PC-3 (cell line): ENCODE measurements around the gene AXL. TPM values are rescaled to one million over a fixed set of nuclear protein-coding genes. Genes with fewer than 3 reads are reported as not detected.

Source experiments
- ATAC-seq: fragments of 200-7000 bp; cut with Tn5 transposase; 2 replicates; pipeline ENCODE4 v1.9.1; 2020; ENCODE audit warnings: mild to moderate bottlenecking, moderate library complexity
- BruUV-seq: library from RNA; stranded (reverse); fragments of 400-500 nt; replicated peaks from 2 replicates; lab custom pipeline; 2021; lab: Mats Ljungman, UMichigan
- CTCF ChIA-PET: fragments of 300-600 bp; sonication (Branson Sonifier 250); formaldehyde crosslinking; loops from one replicate; lab custom pipeline; 2022; ENCODE audit warnings: antibody characterized with exemption; lab: Charles Lee
- POLR2A ChIA-PET: fragments of 300-600 bp; sonication (Branson Sonifier 250); formaldehyde crosslinking; loops from one replicate; lab custom pipeline; 2022; ENCODE audit warnings: antibody characterized with exemption; ENCODE audit not compliant: unreplicated experiment; lab: Charles Lee
- DNase-seq: peaks from one replicate; pipeline ENCODE4 v3.0.0-alpha.2; 2015
- H2AFZ ChIP-seq: fragments of 300-600 bp; sonication (generic); 2 replicates; pipeline ENCODE4 v1.6.0; 2016; ENCODE audit warnings: antibody characterized with exemption, low read length
- H3F3A ChIP-seq: fragments of 300-600 bp; sonication (generic); one replicate; pipeline ENCODE4 v1.6.0; 2017; ENCODE audit warnings: antibody characterized with exemption, low read length, control low read depth, mild to moderate bottlenecking; ENCODE audit not compliant: unreplicated experiment
- H3K27ac ChIP-seq: fragments of 300-600 bp; sonication (generic); 2 replicates; pipeline ENCODE4 v1.5.1; 2016; ENCODE audit warnings: mild to moderate bottlenecking, low read length
- H3K27me3 ChIP-seq: fragments of 300-600 bp; sonication (generic); 2 replicates; pipeline ENCODE4 v1.6.1; 2016; ENCODE audit warnings: low read length, mixed read lengths
- H3K36me3 ChIP-seq: fragments of 300-600 bp; sonication (generic); 2 replicates; pipeline ENCODE4 v1.6.1; 2016; ENCODE audit warnings: low read depth, mixed run types, low read length, mixed read lengths
- H3K4me1 ChIP-seq: fragments of 300-600 bp; sonication (generic); 2 replicates; pipeline ENCODE4 v1.5.1; 2016; ENCODE audit warnings: low read length; ENCODE audit not compliant: insufficient read depth
- H3K4me2 ChIP-seq: fragments of 300-600 bp; sonication (generic); 2 replicates; pipeline ENCODE4 v1.6.0; 2016; ENCODE audit warnings: low read length
- H3K4me3 ChIP-seq: fragments of 300-600 bp; sonication (generic); 2 replicates; pipeline ENCODE4 v1.5.1; 2016; ENCODE audit warnings: mild to moderate bottlenecking, low read length, mixed read lengths
- H3K79me2 ChIP-seq: fragments of 300-600 bp; sonication (generic); 2 replicates; pipeline ENCODE4 v1.6.1; 2017; ENCODE audit warnings: low read length, mixed read lengths
- H3K9ac ChIP-seq: fragments of 300-600 bp; sonication (generic); 2 replicates; pipeline ENCODE4 v1.6.0; 2016; ENCODE audit warnings: mild to moderate bottlenecking, low read length
- H3K9me2 ChIP-seq: fragments of 300-600 bp; sonication (generic); replicated peaks from 2 replicates; pipeline ENCODE4 v1.6.1; 2016; ENCODE audit warnings: mixed run types, low read length, mixed read lengths
- H3K9me3 ChIP-seq: fragments of 300-600 bp; sonication (generic); 2 replicates; pipeline ENCODE4 v1.6.1; 2016; ENCODE audit warnings: low read length, mixed read lengths
- H4K20me1 ChIP-seq: fragments of 300-600 bp; sonication (generic); 2 replicates; pipeline ENCODE4 v1.6.1; 2016; ENCODE audit warnings: low read length, mixed read lengths
- CTCF ChIP-seq: fragments of 300-600 bp; sonication (generic); conservative IDR thresholded peaks from 2 replicates; pipeline ENCODE4 v1.5.1; 2017; ENCODE audit warnings: antibody characterized with exemption, low read depth, mild to moderate bottlenecking, low read length
- EZH2 ChIP-seq: fragments of 300-600 bp; sonication (generic); IDR thresholded peaks from one replicate; pipeline ENCODE4 v1.6.1; 2017; ENCODE audit warnings: antibody characterized with exemption, mild to moderate bottlenecking, low read length; ENCODE audit not compliant: unreplicated experiment
- EZH2phosphoT487 ChIP-seq: fragments of 300-600 bp; sonication (generic); IDR thresholded peaks from 2 replicates; pipeline ENCODE4 v1.6.1; 2018; ENCODE audit warnings: mild to moderate bottlenecking, antibody characterized with exemption, low read length, borderline replicate concordance
- intact Hi-C: fragments of 100-400 bp; cut with micrococcal nuclease; formaldehyde crosslinking; loops from 2 replicates; pipeline ENCODE4 v1.9.0; 2023
- total RNA-seq: library from RNA; depleted of rRNA; stranded (reverse); fragments of >200 nt; gene quantifications from 2 replicates; pipeline ENCODE4 v1.2.3, GENCODE V29; 2014

Gene AXL
- total RNA-seq, 1 experiment from 2014 or later = 172 TPM

GRCh38 chr19:41194157-41194552 lies 24.9 kb upstream of the AXL start:
- no TSS peak for BruUV-seq
- H3K27me3 ChIP-seq = no peaks in the 10 kb centered on the region
- no peak overlapping the region for H3K9ac ChIP-seq
- DNase-seq (no peak), ATAC-seq (no peak)
- ChIA-PET POLR2A (no interaction called here), CTCF (interaction anchor here (1.2 kb wide), 1 partner anchor 10 kb away, joined by 3 read pairs; no protein-coding TSS in a partner anchor)
- H3K9me3 ChIP-seq = no peaks in the 10 kb centered on the region
- no peaks in the 10 kb centered on the region for H4K20me1 ChIP-seq
- H3K9me2 ChIP-seq = no peaks in the 10 kb centered on the region
- no peak overlapping the region for H2AFZ ChIP-seq
- no peaks in the 10 kb centered on the region for H3K79me2 ChIP-seq
- H3K4me1 ChIP-seq = peaks cover 6% of the 10 kb centered on the region; the same call in 1 of the 2 replicates
- H3K4me3 ChIP-seq = no peak overlapping the region
- 0 out of 2 replicates have a peak overlapping the region, but pooled peaks have one; percentile 84 for H3K4me2 ChIP-seq
- TF ChIP-seq CTCF = no peak
- intact Hi-C loops = no loop called here
- H3K36me3 ChIP-seq = no peaks in the 10 kb centered on the region
- H3K27ac ChIP-seq = no peak overlapping the region
- no peaks in the 10 kb centered on the region for H3F3A ChIP-seq

- Histone ChIP-seq H3K9ac (no peak overlapping the region), H3K4me3 (no peak overlapping the region)
- no peak for ATAC-seq
Measured at GRCh38 chr19:41195675-41196497, 23.1 kb upstream of the AXL start.

More at GRCh38 chr19:41195675-41196497, 23.1 kb upstream of the AXL start:
- H2AFZ ChIP-seq = no peak overlapping the region
- POLR2A ChIA-PET = no interaction called here
- no peak for DNase-seq
- H3F3A ChIP-seq = no peaks in the 10 kb centered on the region
- H3K9me2 ChIP-seq = no peaks in the 10 kb centered on the region
- no peaks in the 10 kb centered on the region for H3K27me3 ChIP-seq
- H3K36me3 ChIP-seq = no peaks in the 10 kb centered on the region
- TF ChIP-seq EZH2 (no peak), EZH2phosphoT487 (no peak), CTCF (no peak)
- intact Hi-C loops = no loop called here
- no peak overlapping the region for H3K27ac ChIP-seq
- H3K79me2 ChIP-seq = no peaks in the 10 kb centered on the region
- CTCF ChIA-PET = no interaction called here
- H4K20me1 ChIP-seq = no peaks in the 10 kb centered on the region
- peaks cover 6% of the 10 kb centered on the region; the same call in 1 of the 2 replicates for H3K4me1 ChIP-seq
- no peak overlapping the region for H3K4me2 ChIP-seq
- no peaks in the 10 kb centered on the region for H3K9me3 ChIP-seq
- no TSS peak for BruUV-seq
